PC-9 (cell line): ENCODE measurements around the gene ELAVL4.

Source experiments
- CTCF ChIP-seq: fragments of 200-600 bp; sonication (generic); conservative IDR thresholded peaks from 2 replicates; pipeline ENCODE4 v1.6.1; 2017; ENCODE audit warnings: mixed run types, antibody characterized with exemption, mild to moderate bottlenecking, moderate library complexity
- EZH2 ChIP-seq: fragments of 200-600 bp; sonication (generic); IDR thresholded peaks from 2 replicates; pipeline ENCODE4 v1.8.0; 2017; ENCODE audit warnings: antibody characterized with exemption, low read depth

GRCh38 chr1:50123071-50123470 is 14.4 kb downstream of the ELAVL4 start:
- TF ChIP-seq CTCF (no peak), EZH2 (no peak)
